Activated naive CD4-positive, alpha-beta T cell treated with anti-CD3 and anti-CD28 coated beads, Interleukin-2, amount 10 ng/mL, durations not matched to agents 7 days and 5 days (primary cell): ENCODE data around the gene MTM1.
A peak's percentile ranks its signal among the peaks of the same experiment; 100 is the strongest.

Experiments used
- CTCF ChIA-PET: fragments of 350-600 bp; sonication (Branson Sonifier 250); formaldehyde crosslinking; loops from one replicate; lab custom pipeline; 2021; ENCODE audit warnings: antibody characterized with exemption; lab: Charles Lee
- DNase-seq: peaks from one replicate; pipeline ENCODE4 v3.0.0-alpha.2; 2020
- H3K27ac Mint-ChIP-seq: one replicate; pipeline ENCODE4 v1.8.0; 2021; ENCODE audit warnings: mild to moderate bottlenecking, moderate library complexity, mixed read lengths
- H3K27me3 Mint-ChIP-seq: one replicate; pipeline ENCODE4 v1.8.0; 2021; ENCODE audit warnings: mild to moderate bottlenecking, mixed read lengths
- H3K36me3 Mint-ChIP-seq: one replicate; pipeline ENCODE4 v1.8.0; 2021; ENCODE audit warnings: mixed read lengths
- H3K4me1 Mint-ChIP-seq: one replicate; pipeline ENCODE4 v1.8.0; 2021; ENCODE audit warnings: mixed read lengths
- H3K4me3 Mint-ChIP-seq: one replicate; pipeline ENCODE4 v1.8.0; 2021; ENCODE audit warnings: mild to moderate bottlenecking, moderate library complexity, mixed read lengths
- H3K9me3 Mint-ChIP-seq: one replicate; pipeline ENCODE4 v1.8.0; 2021; ENCODE audit warnings: mixed read lengths

MTM1 gene

DNA sequence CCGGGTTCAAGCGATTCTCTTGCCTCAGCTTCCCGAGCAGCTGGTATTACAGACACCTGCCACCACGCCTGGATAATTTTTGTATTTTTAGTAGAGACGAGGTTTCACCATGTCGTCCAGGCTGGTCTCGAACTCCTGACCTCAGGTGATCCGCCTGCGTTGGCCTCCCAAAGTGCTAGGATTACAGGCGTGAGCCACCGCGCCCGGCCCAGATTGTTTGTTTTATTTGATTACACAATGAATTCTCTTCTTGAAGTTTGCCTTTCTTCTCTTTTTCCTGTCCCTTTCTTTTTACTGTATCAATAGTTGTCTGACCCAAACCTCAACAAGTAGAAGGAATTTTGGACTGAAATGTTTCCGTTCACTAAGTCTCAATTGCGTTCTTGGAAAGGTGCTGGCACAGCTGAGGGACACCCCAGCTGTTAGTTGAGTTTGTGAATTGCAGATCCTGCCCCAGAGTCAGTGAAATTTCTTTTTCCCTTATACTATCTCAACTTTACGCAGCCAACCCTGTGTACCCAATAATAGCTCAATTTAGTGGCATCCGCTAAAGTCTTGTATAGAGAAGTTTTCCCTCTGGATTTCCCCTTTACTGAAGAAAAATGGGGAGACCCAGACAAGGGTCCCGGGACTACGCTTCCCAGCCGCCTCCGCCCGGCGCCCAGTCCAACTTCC lies 639 bp upstream of the MTM1 start:
- no peaks in the 10 kb centered on the region for H3K36me3 Mint-ChIP-seq
- CTCF ChIA-PET, result interaction anchor here (1.4 kb wide), 1 partner anchor 77 kb away, joined by 3 read pairs; no protein-coding TSS in a partner anchor

DNA sequence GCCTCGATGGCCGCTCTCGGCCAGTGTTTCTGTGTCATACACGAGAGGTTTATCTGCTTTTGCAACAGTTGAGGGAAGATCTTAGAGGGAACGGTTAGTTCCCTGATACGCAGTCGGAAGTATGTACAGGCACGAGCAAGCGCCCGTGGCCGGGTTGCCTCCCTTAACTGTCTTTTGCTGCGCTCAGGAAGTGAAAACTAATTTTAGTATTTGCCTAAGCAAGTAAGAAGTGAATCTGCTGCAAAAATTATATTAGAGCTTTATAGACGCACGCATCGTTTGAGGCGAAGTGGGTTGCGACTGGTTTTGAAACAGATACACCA lies 695 bp downstream of the MTM1 start:
- Mint-ChIP-seq H3K4me1 (peaks cover 42% of the 10 kb centered on the region), H3K9me3 (no peaks in the 10 kb centered on the region), H3K36me3 (no peaks in the 10 kb centered on the region), H3K27me3 (no peaks in the 10 kb centered on the region), H3K4me3 (peak overlapping the region; percentile 82), H3K27ac (peak overlapping the region; percentile 93)
- DNase-seq, result peak; percentile 67
- CTCF ChIA-PET, result interaction anchor here (1.4 to 1.7 kb wide), 2 partner anchors 21 to 76 kb away, joined by 3 read pairs; no protein-coding TSS in a partner anchor

More for the DNA sequence above, 639 bp upstream of the MTM1 start:
- Mint-ChIP-seq H3K4me3 (peak overlapping the region; percentile 65), H3K9me3 (no peaks in the 10 kb centered on the region), H3K4me1 (peaks cover 29% of the 10 kb centered on the region), H3K27me3 (no peaks in the 10 kb centered on the region), H3K27ac (no peak overlapping the region)
- DNase-seq, result no peak

DNA sequence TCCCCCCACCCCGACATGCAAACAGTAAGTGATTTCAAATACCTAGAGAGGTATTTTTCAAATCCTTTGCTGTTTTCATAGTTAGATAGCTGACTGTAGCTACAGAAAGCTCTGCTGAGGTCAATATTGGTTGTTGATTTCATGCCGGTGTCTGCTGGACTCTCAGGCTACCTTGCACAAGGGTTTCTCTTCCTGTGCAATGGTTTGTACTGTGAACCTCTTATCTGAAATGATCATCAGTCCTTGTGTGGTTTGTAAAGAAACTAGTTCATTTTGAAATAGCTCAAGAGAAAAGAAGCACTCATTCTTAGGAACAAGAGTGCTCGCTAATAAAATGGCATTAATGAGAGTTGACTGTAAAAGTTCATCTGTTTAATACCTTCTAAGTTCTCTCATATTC lies 2.1 kb downstream of the MTM1 start:
- peak; percentile 21 for DNase-seq
- Mint-ChIP-seq H3K36me3 (peaks cover under 1% of the 10 kb centered on the region), H3K27ac (peak overlapping the region; percentile 93), H3K9me3 (no peaks in the 10 kb centered on the region), H3K4me1 (peaks cover 56% of the 10 kb centered on the region), H3K27me3 (no peaks in the 10 kb centered on the region), H3K4me3 (peak overlapping the region; percentile 82)
- CTCF ChIA-PET, result interaction anchor here (0.6 to 2.0 kb wide), 4 partner anchors 9 to 205 kb away, joined by 3 to 4 read pairs (median 3); no protein-coding TSS in a partner anchor

DNA sequence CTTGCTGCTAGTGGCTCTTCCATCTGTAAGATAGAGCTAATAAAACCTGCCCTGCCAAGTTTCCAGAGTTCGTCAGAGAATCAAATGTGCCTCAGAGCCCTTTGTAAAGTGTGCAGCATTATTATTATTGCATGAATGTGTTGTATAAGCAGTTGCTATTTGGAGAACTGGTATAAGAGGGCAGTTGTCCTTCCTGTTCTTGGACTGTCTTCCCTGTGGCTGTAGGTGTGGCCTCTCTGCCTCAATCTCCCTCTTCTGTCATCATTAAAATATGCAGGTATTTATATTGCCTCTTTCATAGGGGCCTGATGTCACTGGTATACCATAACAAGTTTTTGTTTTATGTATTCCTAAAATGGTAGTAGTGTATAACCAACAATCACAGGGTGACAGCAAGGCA lies 3.8 kb downstream of the MTM1 start:
- Mint-ChIP-seq H3K27me3 (no peaks in the 10 kb centered on the region), H3K4me1 (peaks cover 73% of the 10 kb centered on the region), H3K9me3 (no peaks in the 10 kb centered on the region), H3K4me3 (peak overlapping the region; percentile 82), H3K27ac (peak overlapping the region; percentile 93), H3K36me3 (peaks cover 8% of the 10 kb centered on the region)
- CTCF ChIA-PET, result interaction anchor here (0.7 to 2.0 kb wide), 2 partner anchors 116 to 206 kb away, joined by 3 to 4 read pairs; no protein-coding TSS in a partner anchor
- no peak for DNase-seq

DNA sequence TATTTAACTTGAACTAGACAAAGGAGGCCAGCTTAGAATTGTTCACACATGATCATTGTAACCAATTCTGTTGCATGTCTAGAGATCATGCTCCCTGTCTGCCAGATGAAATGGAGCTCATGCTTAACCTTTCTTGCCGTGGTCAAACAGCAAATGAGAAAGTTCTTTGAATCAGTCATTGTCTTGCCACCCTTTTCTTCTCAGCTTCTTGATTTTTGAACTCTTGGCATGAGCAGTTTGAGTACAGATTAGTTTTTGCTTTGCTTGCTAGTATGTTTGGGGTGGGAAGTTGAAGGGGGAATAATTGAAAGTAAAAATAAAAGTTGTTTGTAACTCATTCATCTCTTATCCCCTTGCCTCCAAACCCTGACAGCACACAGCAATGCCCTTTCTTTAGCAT lies 4.7 kb downstream of the MTM1 start:
- CTCF ChIA-PET, result interaction anchor here (1.1 kb wide), 1 partner anchor 208 kb away, joined by 3 read pairs; no protein-coding TSS in a partner anchor
- Mint-ChIP-seq H3K36me3 (peaks cover 12% of the 10 kb centered on the region), H3K27ac (peak overlapping the region; percentile 93), H3K4me3 (peak overlapping the region; percentile 82), H3K4me1 (peaks cover 78% of the 10 kb centered on the region), H3K9me3 (peaks cover under 1% of the 10 kb centered on the region), H3K27me3 (no peaks in the 10 kb centered on the region)
- no peak for DNase-seq

DNA sequence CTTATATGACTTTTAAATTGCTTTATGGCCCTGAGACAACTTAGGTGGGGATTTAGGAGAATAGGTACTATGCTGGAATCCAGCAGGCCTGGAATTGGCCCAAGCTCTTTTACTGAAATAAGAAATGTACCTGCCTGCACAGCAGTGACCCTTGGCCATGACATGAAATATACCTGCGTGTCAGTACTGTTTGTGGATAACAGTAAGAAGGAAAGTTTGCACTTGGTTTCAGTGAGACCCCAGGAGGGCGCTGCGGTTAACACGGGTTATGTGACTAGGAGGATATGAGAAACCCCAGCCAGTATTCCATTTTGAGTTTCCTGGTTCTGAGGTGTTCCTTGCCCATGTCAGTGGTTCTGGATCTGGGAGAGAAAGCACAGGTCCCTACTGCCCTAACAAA lies 5.3 kb downstream of the MTM1 start:
- Mint-ChIP-seq H3K27ac (peak overlapping the region; percentile 93), H3K4me3 (peak overlapping the region; percentile 23), H3K4me1 (peaks cover 83% of the 10 kb centered on the region), H3K9me3 (peaks cover 3% of the 10 kb centered on the region), H3K36me3 (peaks cover 17% of the 10 kb centered on the region), H3K27me3 (no peaks in the 10 kb centered on the region)
- CTCF ChIA-PET, result interaction anchor here (1.1 kb wide), 1 partner anchor 208 kb away, joined by 3 read pairs; no protein-coding TSS in a partner anchor
- peak; percentile 28 for DNase-seq

DNA sequence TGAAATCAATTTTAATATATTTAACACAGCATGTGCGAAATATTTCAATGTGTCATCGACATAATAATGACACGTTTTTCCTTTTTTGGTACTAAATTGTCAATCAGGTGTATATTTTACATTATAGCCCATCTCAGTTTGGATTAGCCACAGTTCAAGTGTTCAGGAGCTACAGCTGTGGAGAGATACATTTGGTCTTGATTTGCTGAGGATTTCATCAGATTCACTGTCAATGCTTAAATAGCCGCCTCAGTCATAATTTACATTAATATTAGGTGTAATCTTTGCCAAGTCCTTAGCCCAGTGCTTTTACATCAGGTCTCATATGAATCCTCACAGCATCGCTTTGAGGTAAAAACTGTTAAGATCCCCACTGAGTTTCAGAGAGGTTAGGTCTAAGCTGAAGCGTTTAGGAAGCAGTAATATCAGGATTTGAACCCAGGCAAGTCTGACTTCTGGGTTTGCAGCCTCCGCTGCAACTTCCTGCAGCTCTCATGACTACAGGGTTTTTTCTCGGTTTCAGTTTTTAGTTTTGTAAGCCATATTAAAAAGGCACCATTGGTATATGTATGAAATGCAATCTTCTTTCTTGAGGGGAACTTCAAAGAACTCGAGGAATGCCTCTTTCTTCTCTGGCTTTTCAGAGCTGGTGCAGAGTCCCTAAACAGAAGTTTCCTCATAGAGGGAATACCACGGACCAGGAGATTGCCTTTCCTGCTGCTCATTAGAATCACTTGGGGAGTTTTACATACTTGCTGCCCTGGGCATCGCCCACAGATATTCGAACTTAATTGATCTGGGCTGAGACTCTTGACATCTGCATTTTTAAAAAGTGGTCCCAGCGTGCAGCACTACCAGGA lies 6.4 kb downstream of the MTM1 start:
- peak overlapping the region; percentile 72 for H3K4me3 Mint-ChIP-seq
- H3K4me1 Mint-ChIP-seq, result peaks cover 81% of the 10 kb centered on the region
- H3K27ac Mint-ChIP-seq, result peak overlapping the region; percentile 93
- CTCF ChIA-PET, result interaction anchor here (1.0 to 1.5 kb wide), 4 partner anchors 13 to 210 kb away, joined by 3 to 5 read pairs (median 5); no protein-coding TSS in a partner anchor
- H3K9me3 Mint-ChIP-seq, result peaks cover 3% of the 10 kb centered on the region
- H3K27me3 Mint-ChIP-seq, result no peaks in the 10 kb centered on the region
- DNase-seq, result peak; percentile 21
- peaks cover 18% of the 10 kb centered on the region for H3K36me3 Mint-ChIP-seq

DNA sequence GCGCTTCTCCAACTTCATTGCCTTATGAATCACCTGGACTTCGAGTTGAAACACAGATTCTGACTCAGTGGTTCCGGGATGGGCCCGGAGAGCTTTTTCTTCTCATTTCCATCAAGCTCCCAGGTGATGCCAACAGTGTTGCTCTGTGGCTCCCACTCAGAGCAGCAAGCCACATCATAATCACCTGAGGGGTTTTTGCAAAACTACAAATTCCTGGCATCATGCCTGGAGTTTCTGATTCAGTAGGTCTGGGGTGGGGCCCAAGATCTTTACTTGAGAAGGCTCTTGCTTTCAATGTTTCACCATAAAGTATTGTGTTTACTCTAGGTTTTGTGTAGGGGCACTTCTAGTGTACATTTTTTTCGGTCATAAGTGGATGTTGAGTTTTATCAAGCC lies 7.0 kb downstream of the MTM1 start:
- Mint-ChIP-seq H3K4me3 (peak overlapping the region; percentile 72), H3K9me3 (peaks cover 3% of the 10 kb centered on the region), H3K27ac (peak overlapping the region; percentile 93), H3K36me3 (peaks cover 24% of the 10 kb centered on the region), H3K27me3 (no peaks in the 10 kb centered on the region), H3K4me1 (peaks cover 82% of the 10 kb centered on the region)
- CTCF ChIA-PET, result interaction anchor here (1.0 to 1.5 kb wide), 3 partner anchors 30 to 210 kb away, joined by 3 to 5 read pairs (median 5); no protein-coding TSS in a partner anchor
- peak; percentile 26 for DNase-seq

DNA sequence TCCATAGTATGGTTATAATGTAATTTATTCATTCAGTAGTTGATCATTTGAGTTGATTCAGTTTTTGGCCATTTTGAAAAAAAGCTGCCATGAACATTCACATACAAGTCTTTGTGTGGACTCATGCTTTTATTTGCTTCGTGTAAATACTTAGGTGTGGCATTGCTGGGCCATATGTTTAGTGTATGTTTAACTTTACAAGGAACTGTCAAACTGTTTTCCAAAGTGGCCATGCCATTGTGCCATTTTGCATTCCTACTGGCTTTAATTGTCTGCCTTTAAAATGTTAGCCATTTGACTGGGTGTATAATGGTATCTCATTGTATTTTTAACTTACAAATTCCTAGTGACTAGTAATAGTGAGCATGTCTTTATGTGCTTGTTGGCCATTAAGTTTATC lies 8.8 kb downstream of the MTM1 start:
- Mint-ChIP-seq H3K27ac (peak overlapping the region; percentile 93), H3K27me3 (no peaks in the 10 kb centered on the region), H3K4me1 (peaks cover 77% of the 10 kb centered on the region), H3K4me3 (no peak overlapping the region), H3K36me3 (peaks cover 27% of the 10 kb centered on the region), H3K9me3 (peaks cover 3% of the 10 kb centered on the region)
- no peak for DNase-seq
- CTCF ChIA-PET, result no interaction called here

DNA sequence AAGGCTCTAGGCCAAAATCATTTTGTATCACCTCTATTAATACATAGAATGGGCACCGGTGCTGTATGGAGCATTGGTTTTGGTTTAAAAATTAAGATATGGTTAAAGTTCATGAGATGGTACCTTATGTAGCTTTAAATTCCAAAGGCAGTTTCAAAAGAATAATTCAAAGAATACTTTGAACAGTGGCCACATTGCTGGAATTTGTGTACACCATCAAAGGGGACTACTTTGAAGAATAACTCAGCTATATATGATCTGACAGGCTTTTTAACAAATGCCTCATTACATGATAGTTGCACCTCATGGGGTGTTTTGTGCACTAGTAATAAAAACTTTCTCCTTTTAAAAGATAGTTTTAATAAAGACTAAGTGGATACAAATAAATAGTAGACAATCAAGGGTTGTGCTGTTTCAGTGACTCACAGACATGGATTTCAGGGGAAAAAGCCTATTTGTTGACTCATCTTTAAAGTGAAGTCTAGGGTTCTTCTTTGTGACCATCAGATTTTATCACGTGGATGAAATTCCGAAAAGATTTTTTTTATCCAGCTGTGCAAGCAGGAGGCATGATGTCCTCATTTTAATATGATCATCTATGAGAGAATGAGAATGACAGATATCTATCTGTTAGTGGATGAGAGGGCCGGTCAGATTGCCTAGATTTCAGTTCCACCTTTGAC lies 12.8 kb downstream of the MTM1 start:
- H3K27ac Mint-ChIP-seq, result no peak overlapping the region
- DNase-seq, result no peak
- no peaks in the 10 kb centered on the region for H3K27me3 Mint-ChIP-seq
- peaks cover 40% of the 10 kb centered on the region for H3K4me1 Mint-ChIP-seq
- H3K9me3 Mint-ChIP-seq, result peaks cover 3% of the 10 kb centered on the region
- H3K4me3 Mint-ChIP-seq, result no peak overlapping the region
- peaks cover 26% of the 10 kb centered on the region for H3K36me3 Mint-ChIP-seq
- CTCF ChIA-PET, result no interaction called here

DNA sequence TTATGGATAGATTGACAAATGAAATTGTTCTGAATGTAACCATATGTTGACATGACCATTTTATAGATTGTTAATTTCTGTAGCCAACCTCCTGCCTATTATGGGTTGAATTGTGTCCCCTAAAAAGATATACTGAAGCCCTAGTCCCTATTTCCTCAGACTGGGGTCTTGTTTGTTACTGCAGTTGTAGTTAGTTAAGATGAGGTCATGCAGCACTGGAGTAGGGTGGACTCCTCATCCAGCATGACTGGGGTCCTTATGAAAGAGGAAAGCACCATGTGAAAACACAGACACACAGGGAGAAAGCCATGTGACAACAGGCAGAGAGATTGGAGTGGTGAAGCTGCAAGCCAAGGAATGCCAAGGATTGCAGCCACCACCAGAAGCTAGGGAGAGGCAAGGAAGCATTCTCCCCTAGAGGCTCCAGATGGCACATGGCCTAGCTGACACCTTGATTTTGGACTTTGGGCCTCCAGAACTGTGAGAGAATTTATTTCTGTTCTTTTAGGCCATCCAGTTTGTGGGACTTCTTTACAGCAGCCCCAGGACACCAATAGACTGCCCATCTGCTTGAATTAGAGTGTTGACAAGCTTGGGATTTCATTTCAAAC lies 14.0 kb downstream of the MTM1 start:
- Mint-ChIP-seq H3K9me3 (peaks cover 3% of the 10 kb centered on the region), H3K27ac (no peak overlapping the region), H3K27me3 (no peaks in the 10 kb centered on the region), H3K4me3 (no peak overlapping the region), H3K4me1 (peaks cover 33% of the 10 kb centered on the region), H3K36me3 (peaks cover 24% of the 10 kb centered on the region)
- DNase-seq, result no peak
- CTCF ChIA-PET, result no interaction called here

DNA sequence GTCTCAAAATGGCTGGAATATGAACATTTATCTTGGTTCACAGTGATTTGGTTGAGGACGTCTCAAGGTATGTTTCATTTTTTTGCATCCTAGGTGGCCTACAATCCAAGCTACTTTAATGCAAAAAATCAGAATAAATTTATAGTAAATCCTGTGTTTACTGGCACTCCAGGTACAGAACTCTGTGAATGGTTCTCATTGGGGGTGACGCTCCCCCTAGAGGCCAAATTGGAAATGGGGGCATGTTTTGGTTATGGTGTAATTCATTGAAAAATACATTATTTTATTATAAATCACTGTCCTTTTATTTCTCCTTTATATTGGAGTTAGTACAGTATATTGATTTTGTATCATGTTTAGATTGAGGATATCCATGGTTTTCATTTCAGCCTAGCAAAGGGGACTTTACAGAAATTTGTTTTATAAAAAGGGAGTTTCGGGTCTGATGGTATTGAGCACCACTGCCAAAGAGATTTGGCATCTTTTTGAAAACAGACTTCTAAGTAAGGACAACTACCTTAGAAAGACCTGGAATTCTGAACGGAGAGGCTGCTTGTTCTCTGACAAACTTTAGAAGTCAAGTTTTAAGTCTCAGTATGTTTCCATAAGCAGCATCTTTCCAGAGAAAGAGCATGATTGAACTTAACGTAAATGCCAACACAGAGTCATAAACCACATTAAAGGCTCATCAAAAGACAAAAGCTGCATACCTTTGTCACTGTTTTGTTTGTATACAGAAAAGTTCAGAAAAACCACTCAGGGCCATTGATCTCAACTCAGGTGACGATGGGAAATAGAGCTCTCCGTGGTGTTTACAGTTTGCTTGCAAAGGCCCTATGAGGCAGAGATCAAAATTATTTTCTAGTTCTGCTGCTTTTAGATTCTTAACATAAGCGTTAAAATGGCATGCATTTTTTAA lies 19.4 kb downstream of the MTM1 start:
- CTCF ChIA-PET, result interaction anchor here (1.1 to 1.7 kb wide), 6 partner anchors 13 to 221 kb away, joined by 3 to 11 read pairs (median 4); no protein-coding TSS in a partner anchor
- no peak overlapping the region for H3K27ac Mint-ChIP-seq
- no peaks in the 10 kb centered on the region for H3K27me3 Mint-ChIP-seq
- H3K9me3 Mint-ChIP-seq, result no peaks in the 10 kb centered on the region
- peaks cover 7% of the 10 kb centered on the region for H3K4me1 Mint-ChIP-seq
- peaks cover 4% of the 10 kb centered on the region for H3K36me3 Mint-ChIP-seq
- H3K4me3 Mint-ChIP-seq, result no peak overlapping the region
- peak; percentile 53 for DNase-seq

DNA sequence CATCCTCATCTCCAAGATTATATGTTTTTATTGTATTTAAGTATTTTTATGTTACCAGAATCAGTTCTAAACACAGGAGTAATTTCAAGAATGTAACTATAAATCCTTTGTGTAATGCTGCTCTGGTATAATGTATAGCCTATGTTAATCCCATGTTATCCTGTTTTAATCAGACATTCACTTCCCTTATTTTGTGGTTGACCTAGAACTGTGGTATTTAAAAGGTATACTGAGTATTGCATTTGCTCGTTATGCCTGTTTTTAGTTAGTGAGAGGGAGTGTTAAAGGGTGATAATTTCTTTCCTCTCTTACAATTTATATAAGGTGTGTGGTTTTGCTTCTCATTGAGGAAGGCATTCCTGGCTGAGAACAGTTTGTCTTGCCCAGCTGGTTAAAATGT lies 26.2 kb downstream of the MTM1 start:
- H3K4me3 Mint-ChIP-seq, result no peak overlapping the region
- H3K36me3 Mint-ChIP-seq, result peaks cover 16% of the 10 kb centered on the region
- H3K9me3 Mint-ChIP-seq, result no peaks in the 10 kb centered on the region
- CTCF ChIA-PET, result no interaction called here
- H3K27me3 Mint-ChIP-seq, result no peaks in the 10 kb centered on the region
- no peak for DNase-seq
- H3K27ac Mint-ChIP-seq, result no peak overlapping the region
- no peaks in the 10 kb centered on the region for H3K4me1 Mint-ChIP-seq
